Kidney epithelial cell (primary cell): ENCODE results near the gene DNMBP. TPM values are rescaled to one million over a fixed set of nuclear protein-coding genes. Genes with fewer than 3 reads are reported as not detected.

Experiments used
- DNase-seq: peaks from one replicate; pipeline ENCODE4 v3.0.0-alpha.2; 2010; ENCODE audit warnings: low read depth
- H3K27me3 ChIP-seq: 2 replicates; pipeline ENCODE4 v1.6.0; 2011; ENCODE audit warnings: low read length; ENCODE audit not compliant: control insufficient read depth, insufficient read depth
- H3K36me3 ChIP-seq: 2 replicates; pipeline ENCODE4 v1.5.1; 2011; ENCODE audit warnings: low read length; ENCODE audit not compliant: control insufficient read depth, insufficient read depth
- H3K4me3 ChIP-seq: 2 replicates; pipeline ENCODE4 v1.5.1; 2011; ENCODE audit warnings: low read depth, mild to moderate bottlenecking, control low read depth, low read length
- CTCF ChIP-seq: IDR thresholded peaks from 2 replicates; pipeline ENCODE4 v1.5.1; 2011; ENCODE audit warnings: mild to moderate bottlenecking, moderate library complexity, low read length, control low read depth, inconsistent platforms; ENCODE audit not compliant: insufficient read depth, poor library complexity, severe bottlenecking
- total RNA-seq: library from RNA; depleted of rRNA; stranded (reverse); fragments of >200 nt; gene quantifications from 2 replicates; pipeline ENCODE4 v1.2.3, GENCODE V29; 2015

The DNMBP gene
- total RNA-seq, 1 donor from 2014 or later: 15.3 TPM

GRCh38 chr10:99860466-99860865 lies 149.3 kb downstream of the DNMBP start:
- no peak for DNase-seq
- no peak for TF ChIP-seq CTCF
- H3K4me3 ChIP-seq: no peak overlapping the region
- no peaks in the 10 kb centered on the region for H3K36me3 ChIP-seq
- H3K27me3 ChIP-seq: no peaks in the 10 kb centered on the region

GRCh38 chr10:99859585-99859984 lies 150.2 kb downstream of the DNMBP start:
- DNase-seq: no peak
- Histone ChIP-seq H3K27me3 (no peaks in the 10 kb centered on the region), H3K36me3 (no peaks in the 10 kb centered on the region), H3K4me3 (no peak overlapping the region)
- peak; percentile 48 for TF ChIP-seq CTCF

- TF ChIP-seq CTCF: no peak
- no peak for DNase-seq
- Histone ChIP-seq H3K36me3 (no peaks in the 10 kb centered on the region), H3K27me3 (no peaks in the 10 kb centered on the region), H3K4me3 (no peak overlapping the region)
Observed at GRCh38 chr10:99858849-99859248, 150.9 kb downstream of the DNMBP start.

- DNase-seq: no peak
- no peak overlapping the region for H3K4me3 ChIP-seq
- no peaks in the 10 kb centered on the region for H3K27me3 ChIP-seq
- TF ChIP-seq CTCF: no peak
- H3K36me3 ChIP-seq: no peaks in the 10 kb centered on the region
Observed at GRCh38 chr10:99855479-99856071, 154.2 kb downstream of the DNMBP start.

- DNase-seq: peak; percentile 7
- Histone ChIP-seq H3K36me3 (no peaks in the 10 kb centered on the region), H3K4me3 (no peak overlapping the region), H3K27me3 (no peaks in the 10 kb centered on the region)
- TF ChIP-seq CTCF: peak; percentile 32
Observed at GRCh38 chr10:99854860-99855259, 154.9 kb downstream of the DNMBP start.

- TF ChIP-seq CTCF: no peak
- no peak for DNase-seq
- Histone ChIP-seq H3K36me3 (no peaks in the 10 kb centered on the region), H3K27me3 (no peaks in the 10 kb centered on the region), H3K4me3 (no peak overlapping the region)
Observed at GRCh38 chr10:99853655-99854054, 156.1 kb downstream of the DNMBP start.
